ENCODE results near the gene SLC10A2.
A peak's percentile ranks its signal among the peaks of the same experiment; 100 is the strongest.

The SLC10A2 gene

GRCh38 chr13:103078158-103078557, 11.9 kb upstream of the SLC10A2 start:
- H3K36me3 ChIP-seq (ENCODE audit: control insufficient read depth in 4 of 4, insufficient read depth in 4 of 4, low read length in 3 of 4): no peaks in the 10 kb centered on the region
- 40% methylated on average over 1 of the region's 5 CpGs for WGBS (ENCODE audit: insufficient coverage)
- DNase-seq: peak; percentile 42 to 86 (median 77)
- H3K27ac ChIP-seq (ENCODE audit: insufficient read depth in 1 of 2, low read depth in 1 of 2, low read length in 2 of 2, poor library complexity in 1 of 2, severe bottlenecking in 2 of 2): no peak overlapping the region
- peaks cover 0 to 43% (median 8%) of the 10 kb centered on the region in 4 experiments for H3K4me1 ChIP-seq (ENCODE audit: control extremely low read depth in 1 of 4, control insufficient read depth in 4 of 4, insufficient read depth in 4 of 4, low read length in 3 of 4)
- POLR2A ChIA-PET: no interaction called here
- H3K9me3 ChIP-seq (ENCODE audit: control extremely low read depth in 1 of 5, control insufficient read depth in 4 of 5, insufficient read depth in 2 of 5, low read depth in 1 of 5, low read length in 4 of 5): peaks cover 0 to 4% (median 0%) of the 10 kb centered on the region in 5 experiments
- no peaks in the 10 kb centered on the region for H3K27me3 ChIP-seq (replicated peaks in 2 of 5; ENCODE audit: control insufficient read depth in 4 of 5, insufficient read depth in 5 of 5, low read length in 4 of 5)
- CTCF ChIA-PET: no interaction called here
- H3K4me3 ChIP-seq (ENCODE audit: control insufficient read depth in 1 of 7, extremely low read depth in 1 of 7, insufficient read depth in 4 of 7, low read depth in 2 of 7, low read length in 6 of 7): peak overlapping the region in 1 of 7 experiments; percentile 46

- no peaks in the 10 kb centered on the region for H3K27me3 ChIP-seq (replicated peaks in 2 of 5; ENCODE audit: control insufficient read depth in 4 of 5, insufficient read depth in 5 of 5, low read length in 4 of 5)
- peaks cover 0 to 3% (median 0%) of the 10 kb centered on the region in 4 experiments for H3K4me1 ChIP-seq (ENCODE audit: control extremely low read depth in 1 of 4, control insufficient read depth in 4 of 4, insufficient read depth in 4 of 4, low read length in 3 of 4)
- CTCF ChIA-PET: no interaction called here
- peaks cover 0 to 3% (median 0%) of the 10 kb centered on the region in 5 experiments for H3K9me3 ChIP-seq (ENCODE audit: control extremely low read depth in 1 of 5, control insufficient read depth in 4 of 5, insufficient read depth in 2 of 5, low read depth in 1 of 5, low read length in 4 of 5)
- no peak for DNase-seq
- H3K4me3 ChIP-seq (ENCODE audit: control insufficient read depth in 1 of 7, extremely low read depth in 1 of 7, insufficient read depth in 4 of 7, low read depth in 2 of 7, low read length in 6 of 7): no peak overlapping the region
- H3K36me3 ChIP-seq (ENCODE audit: control insufficient read depth in 4 of 4, insufficient read depth in 4 of 4, low read length in 3 of 4): no peaks in the 10 kb centered on the region
- H3K27ac ChIP-seq (ENCODE audit: insufficient read depth in 1 of 2, low read depth in 1 of 2, low read length in 2 of 2, poor library complexity in 1 of 2, severe bottlenecking in 2 of 2): no peak overlapping the region
- no CpG with 5 or more reads among the region's 1 CpG for WGBS (ENCODE audit: insufficient coverage)
- POLR2A ChIA-PET: no interaction called here
These were observed 2.6 kb upstream of the SLC10A2 start for GRCh38 chr13:103068836-103069235.

- Histone ChIP-seq H3K4me3 (ENCODE audit: control insufficient read depth in 1 of 7, extremely low read depth in 1 of 7, insufficient read depth in 4 of 7, low read depth in 2 of 7, low read length in 6 of 7) (no peak overlapping the region), H3K9me3 (ENCODE audit: control extremely low read depth in 1 of 5, control insufficient read depth in 4 of 5, insufficient read depth in 2 of 5, low read depth in 1 of 5, low read length in 4 of 5) (peaks cover 0 to 3% (median 0%) of the 10 kb centered on the region in 5 experiments), H3K36me3 (ENCODE audit: control insufficient read depth in 4 of 4, insufficient read depth in 4 of 4, low read length in 3 of 4) (no peaks in the 10 kb centered on the region), H3K27me3 (replicated peaks in 2 of 5; ENCODE audit: control insufficient read depth in 4 of 5, insufficient read depth in 5 of 5, low read length in 4 of 5) (no peaks in the 10 kb centered on the region), H3K27ac (ENCODE audit: insufficient read depth in 1 of 2, low read depth in 1 of 2, low read length in 2 of 2, poor library complexity in 1 of 2, severe bottlenecking in 2 of 2) (no peak overlapping the region), H3K4me1 (ENCODE audit: control extremely low read depth in 1 of 4, control insufficient read depth in 4 of 4, insufficient read depth in 4 of 4, low read length in 3 of 4) (peaks cover 0 to 3% (median 0%) of the 10 kb centered on the region in 4 experiments)
- ChIA-PET CTCF (no interaction called here), POLR2A (no interaction called here)
- 91% methylated on average over 6 of the region's 7 CpGs for WGBS (ENCODE audit: insufficient coverage)
- DNase-seq: no peak
These were observed 1.7 kb upstream of the SLC10A2 start for GRCh38 chr13:103067751-103068555.

- Histone ChIP-seq H3K4me3 (ENCODE audit: control insufficient read depth in 1 of 7, extremely low read depth in 1 of 7, insufficient read depth in 4 of 7, low read depth in 2 of 7, low read length in 6 of 7) (no peak overlapping the region), H3K36me3 (ENCODE audit: control insufficient read depth in 4 of 4, insufficient read depth in 4 of 4, low read length in 3 of 4) (no peaks in the 10 kb centered on the region), H3K27ac (ENCODE audit: insufficient read depth in 1 of 2, low read depth in 1 of 2, low read length in 2 of 2, poor library complexity in 1 of 2, severe bottlenecking in 2 of 2) (no peak overlapping the region), H3K9me3 (ENCODE audit: control extremely low read depth in 1 of 5, control insufficient read depth in 4 of 5, insufficient read depth in 2 of 5, low read depth in 1 of 5, low read length in 4 of 5) (peaks cover 0 to 3% (median 0%) of the 10 kb centered on the region in 5 experiments), H3K27me3 (replicated peaks in 2 of 5; ENCODE audit: control insufficient read depth in 4 of 5, insufficient read depth in 5 of 5, low read length in 4 of 5) (no peaks in the 10 kb centered on the region), H3K4me1 (ENCODE audit: control extremely low read depth in 1 of 4, control insufficient read depth in 4 of 4, insufficient read depth in 4 of 4, low read length in 3 of 4) (peaks cover 0 to 3% (median 0%) of the 10 kb centered on the region in 4 experiments)
- DNase-seq: no peak
- WGBS (ENCODE audit: insufficient coverage): 86% methylated on average over 1 of the region's 3 CpGs
- ChIA-PET CTCF (no interaction called here), POLR2A (no interaction called here)
These were observed 646 bp upstream of the SLC10A2 start for GRCh38 chr13:103066781-103067345.

- Histone ChIP-seq H3K9me3 (ENCODE audit: control extremely low read depth in 1 of 5, control insufficient read depth in 4 of 5, insufficient read depth in 2 of 5, low read depth in 1 of 5, low read length in 4 of 5) (peaks cover 0 to 2% (median 0%) of the 10 kb centered on the region in 5 experiments), H3K36me3 (ENCODE audit: control insufficient read depth in 4 of 4, insufficient read depth in 4 of 4, low read length in 3 of 4) (no peaks in the 10 kb centered on the region), H3K27ac (ENCODE audit: insufficient read depth in 1 of 2, low read depth in 1 of 2, low read length in 2 of 2, poor library complexity in 1 of 2, severe bottlenecking in 2 of 2) (no peak overlapping the region), H3K4me3 (ENCODE audit: control insufficient read depth in 1 of 7, extremely low read depth in 1 of 7, insufficient read depth in 4 of 7, low read depth in 2 of 7, low read length in 6 of 7) (no peak overlapping the region), H3K4me1 (ENCODE audit: control extremely low read depth in 1 of 4, control insufficient read depth in 4 of 4, insufficient read depth in 4 of 4, low read length in 3 of 4) (peaks cover 0 to 3% (median 0%) of the 10 kb centered on the region in 4 experiments), H3K27me3 (replicated peaks in 2 of 5; ENCODE audit: control insufficient read depth in 4 of 5, insufficient read depth in 5 of 5, low read length in 4 of 5) (no peaks in the 10 kb centered on the region)
- CTCF ChIA-PET: no interaction called here
- DNase-seq: no peak
- POLR2A ChIA-PET: no interaction called here
- WGBS (ENCODE audit: insufficient coverage): 93% methylated on average over 3 of the region's 4 CpGs
These were observed 2.8 kb downstream of the SLC10A2 start for GRCh38 chr13:103063376-103063775.

GRCh38 chr13:103062079-103062478, 4.1 kb downstream of the SLC10A2 start:
- H3K27me3 ChIP-seq (replicated peaks in 2 of 5; ENCODE audit: control insufficient read depth in 4 of 5, insufficient read depth in 5 of 5, low read length in 4 of 5): no peaks in the 10 kb centered on the region
- no peak overlapping the region for H3K4me3 ChIP-seq (ENCODE audit: control insufficient read depth in 1 of 7, extremely low read depth in 1 of 7, insufficient read depth in 4 of 7, low read depth in 2 of 7, low read length in 6 of 7)
- CTCF ChIA-PET: no interaction called here
- peaks cover 0 to 3% (median 0%) of the 10 kb centered on the region in 4 experiments for H3K4me1 ChIP-seq (ENCODE audit: control extremely low read depth in 1 of 4, control insufficient read depth in 4 of 4, insufficient read depth in 4 of 4, low read length in 3 of 4)
- no peaks in the 10 kb centered on the region for H3K36me3 ChIP-seq (ENCODE audit: control insufficient read depth in 4 of 4, insufficient read depth in 4 of 4, low read length in 3 of 4)
- DNase-seq: no peak
- no peak overlapping the region for H3K27ac ChIP-seq (ENCODE audit: insufficient read depth in 1 of 2, low read depth in 1 of 2, low read length in 2 of 2, poor library complexity in 1 of 2, severe bottlenecking in 2 of 2)
- POLR2A ChIA-PET: no interaction called here
- 100% methylated on average over 2 of the region's 2 CpGs for WGBS (ENCODE audit: insufficient coverage)
- H3K9me3 ChIP-seq (ENCODE audit: control extremely low read depth in 1 of 5, control insufficient read depth in 4 of 5, insufficient read depth in 2 of 5, low read depth in 1 of 5, low read length in 4 of 5): peaks cover 0 to 8% (median 6%) of the 10 kb centered on the region in 5 experiments

- Histone ChIP-seq H3K4me1 (ENCODE audit: control extremely low read depth in 1 of 4, control insufficient read depth in 4 of 4, insufficient read depth in 4 of 4, low read length in 3 of 4) (no peaks in the 10 kb centered on the region), H3K27ac (ENCODE audit: insufficient read depth in 1 of 2, low read depth in 1 of 2, low read length in 2 of 2, poor library complexity in 1 of 2, severe bottlenecking in 2 of 2) (no peak overlapping the region), H3K36me3 (ENCODE audit: control insufficient read depth in 4 of 4, insufficient read depth in 4 of 4, low read length in 3 of 4) (no peaks in the 10 kb centered on the region), H3K4me3 (ENCODE audit: control insufficient read depth in 1 of 7, extremely low read depth in 1 of 7, insufficient read depth in 4 of 7, low read depth in 2 of 7, low read length in 6 of 7) (no peak overlapping the region), H3K9me3 (ENCODE audit: control extremely low read depth in 1 of 5, control insufficient read depth in 4 of 5, insufficient read depth in 2 of 5, low read depth in 1 of 5, low read length in 4 of 5) (peaks cover 0 to 35% (median 13%) of the 10 kb centered on the region in 5 experiments), H3K27me3 (replicated peaks in 2 of 5; ENCODE audit: control insufficient read depth in 4 of 5, insufficient read depth in 5 of 5, low read length in 4 of 5) (no peaks in the 10 kb centered on the region)
- CTCF ChIA-PET: no interaction called here
- no peak for DNase-seq
- WGBS (ENCODE audit: insufficient coverage): 100% methylated on average over 1 of the region's 2 CpGs
- POLR2A ChIA-PET: no interaction called here
These were observed 10.2 kb downstream of the SLC10A2 start for GRCh38 chr13:103056008-103056407.

All from common myeloid progenitor, CD34-positive (primary cell).